HepG2 (cell line): ENCODE data around the gene KLF16. TPM values are rescaled to one million over a fixed set of nuclear protein-coding genes. Genes with fewer than 3 reads are reported as not detected.

Experiments
- AGO2 ChIP-seq: fragments of 200-400 bp; formaldehyde crosslinking; optimal IDR thresholded peaks from 2 replicates; pipeline ENCODE3; 2017; ENCODE audit warnings: mild to moderate bottlenecking, low read depth, low read length, moderate library complexity
- CBFB ChIP-seq: sonication (generic); formaldehyde crosslinking; IDR thresholded peaks from 2 replicates; pipeline ENCODE4 v1.4.0; 2020; ENCODE audit warnings: missing genetic modification reagents
- KDM3A ChIP-seq: IDR thresholded peaks from 2 replicates; pipeline ENCODE4 v1.6.1; 2018; ENCODE audit warnings: low read depth, missing compliant biosample characterization
- PAX8 ChIP-seq: sonication (generic); formaldehyde crosslinking; IDR thresholded peaks from 2 replicates; pipeline ENCODE4 v1.8.0; 2022; ENCODE audit warnings: mild to moderate bottlenecking, missing genetic modification reagents, borderline replicate concordance
- PLRG1 ChIP-seq: fragments of 450-650 bp; conservative IDR thresholded peaks from 2 replicates; pipeline ENCODE4 v1.6.1; 2016
- SCMH1 ChIP-seq: sonication (generic); formaldehyde crosslinking; IDR thresholded peaks from 2 replicates; pipeline ENCODE4 v1.9.0; 2021; ENCODE audit warnings: missing genetic modification reagents, mild to moderate bottlenecking, borderline replicate concordance
- ZBTB38 ChIP-seq: sonication (generic); formaldehyde crosslinking; IDR thresholded peaks from 2 replicates; pipeline ENCODE4 v1.5.1; 2020; ENCODE audit warnings: mild to moderate bottlenecking, missing genetic modification reagents
- ZNF605 ChIP-seq: sonication (generic); formaldehyde crosslinking; IDR thresholded peaks from 2 replicates; pipeline ENCODE4 v1.8.0; 2022; ENCODE audit warnings: mild to moderate bottlenecking, missing genetic modification reagents
- ZNF775 ChIP-seq: sonication (generic); formaldehyde crosslinking; IDR thresholded peaks from 2 replicates; pipeline ENCODE4 v1.4.0; 2020; ENCODE audit warnings: missing genetic modification reagents, mild to moderate bottlenecking, moderate library complexity, borderline replicate concordance
- ZNF792 ChIP-seq: IDR thresholded peaks from 2 replicates; pipeline ENCODE4 v1.6.1; 2016
- ZSCAN22 ChIP-seq: sonication (generic); formaldehyde crosslinking; IDR thresholded peaks from 2 replicates; pipeline ENCODE4 v1.4.0; 2020; ENCODE audit warnings: mild to moderate bottlenecking, missing genetic modification reagents
- polyA plus RNA-seq, 8 experiments: library from polyadenylated mRNA; depleted of rRNA in 3 of 8; stranded (reverse) in 7 of 8; unstranded in 1 of 8; fragments of >200 nt; fragmentation: Illumina TruSeq in 4 of 8; extraction: Trizol in 4 of 8; gene quantifications; 2 replicates each; pipeline versions ENCODE4 v1.2.1 to v1.2.3, GENCODE V29; 2011 to 2016; ENCODE audit warnings: low read depth in 4 of 8, missing spikeins in 1 of 8, mixed read lengths in 1 of 8; ENCODE audit not compliant: insufficient read depth in 1 of 8
- total RNA-seq, 5 experiments: library from RNA; depleted of rRNA; stranded (reverse); fragments of >200 nt; fragmentation: Illumina TruSeq; extraction: Trizol; gene quantifications; 2 replicates each; pipeline ENCODE4 v1.2.3, GENCODE V29; 2016; ENCODE audit warnings: low read depth in 1 of 5
- TF ChIP-seq, protein P1 (sequence below): sonication (generic); formaldehyde crosslinking; IDR thresholded peaks from 2 replicates; pipeline ENCODE4 v1.8.0; 2022; ENCODE audit warnings: mild to moderate bottlenecking, missing genetic modification reagents
- TF ChIP-seq, protein P2 (sequence below): IDR thresholded peaks from 2 replicates; pipeline ENCODE4 v1.6.1; 2016; ENCODE audit warnings: missing biosample characterization, missing genetic modification reagents, low read depth
- TF ChIP-seq, protein P3 (sequence below): IDR thresholded peaks from 2 replicates; pipeline ENCODE4 v1.6.1; 2016; ENCODE audit warnings: low read depth, control low read depth
- TF ChIP-seq, protein P4 (sequence below): sonication (generic); formaldehyde crosslinking; IDR thresholded peaks from 2 replicates; pipeline ENCODE4 v1.5.1; 2020; ENCODE audit warnings: missing genetic modification reagents, mild to moderate bottlenecking, borderline replicate concordance
- TF ChIP-seq, protein P5 (sequence below): sonication (generic); formaldehyde crosslinking; IDR thresholded peaks from 2 replicates; pipeline ENCODE4 v1.5.1; 2020; ENCODE audit warnings: missing genetic modification reagents, mild to moderate bottlenecking, borderline replicate concordance
- TF ChIP-seq, protein P6 (sequence below): fragments of 450-650 bp; IDR thresholded peaks from 2 replicates; pipeline ENCODE4 v1.6.1; 2017
- TF ChIP-seq, protein P7 (sequence below): sonication (generic); formaldehyde crosslinking; IDR thresholded peaks from 2 replicates; pipeline ENCODE4 v1.5.0; 2020; ENCODE audit warnings: missing genetic modification reagents

The KLF16 gene
- total and polyA plus RNA-seq, 2 of the 13 experiments (the other 11 are each of a cell fraction or from before 2014, with no cell fraction given): 3.5 to 6.7 TPM

DNA sequence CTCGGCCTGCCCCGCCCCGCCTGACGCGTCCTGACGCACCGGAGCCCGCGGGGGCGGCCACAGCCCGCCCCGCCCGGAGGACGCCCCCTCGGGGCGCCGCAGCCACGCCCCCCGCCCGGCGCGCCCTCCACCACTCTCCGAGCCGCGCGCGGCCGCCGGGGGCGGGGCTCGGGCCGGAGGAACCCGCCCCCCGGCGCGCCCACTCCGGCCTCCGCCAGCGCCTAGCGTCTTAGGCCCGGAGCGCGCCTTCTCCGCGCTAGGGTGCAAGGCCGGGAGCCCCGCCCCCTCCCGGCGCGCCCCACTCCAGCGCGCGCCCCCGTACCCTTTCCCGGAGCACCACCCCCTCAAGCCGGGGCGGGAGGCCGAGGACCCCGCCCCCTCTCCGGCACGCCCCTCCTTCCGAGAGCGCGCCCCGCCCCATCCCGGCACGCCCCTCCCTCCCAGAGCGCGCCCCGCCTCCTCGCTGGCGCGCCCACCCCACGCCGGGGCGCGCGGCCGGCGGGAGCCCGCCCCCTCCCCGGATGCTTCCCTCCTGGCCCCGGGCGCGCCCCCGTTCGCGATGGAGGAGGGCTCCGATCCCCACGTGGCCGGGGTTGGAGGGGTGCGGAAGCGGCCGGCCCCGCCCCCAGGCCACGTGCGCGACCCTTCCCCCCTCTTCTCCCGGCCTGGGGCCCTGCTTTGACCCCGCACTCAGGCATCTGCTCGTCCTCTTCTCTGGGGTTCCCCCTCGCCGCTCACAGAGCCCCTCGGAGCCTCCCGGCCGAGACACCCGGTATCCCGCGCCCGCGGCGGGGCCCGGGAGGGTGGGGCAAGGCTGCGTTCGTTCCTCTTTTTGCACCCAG, 480 bp upstream of the KLF16 start (continued):
- TF ChIP-seq ZSCAN22 (CRISPR knock-in tag) (peak; percentile 53; the same call in 1 of the 2 replicates), ZNF775 (CRISPR knock-in tag) (no peak), AGO2 (no peak), SCMH1 (CRISPR knock-in tag) (no peak), KDM3A (CRISPR knock-in tag) (no peak), ZBTB38 (no peak; the same call in 1 of the 2 replicates), ZNF605 (CRISPR knock-in tag) (peak; percentile 36; the same call in 1 of the 2 replicates), ZNF792 (CRISPR knock-in tag) (no peak), CBFB (CRISPR knock-in tag) (peak; percentile 64; the same call in 1 of the 2 replicates), PLRG1 (no peak), PAX8 (CRISPR knock-in tag) (peak; percentile 34; the same call in 1 of the 2 replicates)
- TF ChIP-seq, protein P1, sequence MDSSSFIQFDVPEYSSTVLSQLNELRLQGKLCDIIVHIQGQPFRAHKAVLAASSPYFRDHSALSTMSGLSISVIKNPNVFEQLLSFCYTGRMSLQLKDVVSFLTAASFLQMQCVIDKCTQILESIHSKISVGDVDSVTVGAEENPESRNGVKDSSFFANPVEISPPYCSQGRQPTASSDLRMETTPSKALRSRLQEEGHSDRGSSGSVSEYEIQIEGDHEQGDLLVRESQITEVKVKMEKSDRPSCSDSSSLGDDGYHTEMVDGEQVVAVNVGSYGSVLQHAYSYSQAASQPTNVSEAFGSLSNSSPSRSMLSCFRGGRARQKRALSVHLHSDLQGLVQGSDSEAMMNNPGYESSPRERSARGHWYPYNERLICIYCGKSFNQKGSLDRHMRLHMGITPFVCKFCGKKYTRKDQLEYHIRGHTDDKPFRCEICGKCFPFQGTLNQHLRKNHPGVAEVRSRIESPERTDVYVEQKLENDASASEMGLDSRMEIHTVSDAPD: no peak
- TF ChIP-seq, protein P2, sequence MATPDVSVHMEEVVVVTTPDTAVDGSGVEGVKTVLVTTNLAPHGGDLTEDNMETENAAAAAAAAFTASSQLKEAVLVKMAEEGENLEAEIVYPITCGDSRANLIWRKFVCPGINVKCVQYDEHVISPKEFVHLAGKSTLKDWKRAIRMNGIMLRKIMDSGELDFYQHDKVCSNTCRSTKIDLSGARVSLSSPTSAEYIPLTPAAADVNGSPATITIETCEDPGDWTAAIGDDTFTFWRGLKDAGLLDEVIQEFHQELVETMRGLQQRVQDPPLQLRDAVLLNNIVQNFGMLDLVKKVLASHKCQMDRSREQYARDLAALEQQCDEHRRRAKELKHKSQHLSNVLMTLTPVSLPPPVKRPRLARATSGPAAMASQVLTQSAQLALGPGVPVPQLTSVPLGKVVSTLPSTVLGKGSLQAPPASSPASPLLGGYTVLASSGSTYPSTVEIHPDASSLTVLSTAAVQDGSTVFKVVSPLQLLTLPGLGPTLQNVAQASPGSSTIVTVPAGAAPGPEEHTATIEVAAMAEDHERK (CRISPR knock-in tag): no peak
- TF ChIP-seq, protein P3, sequence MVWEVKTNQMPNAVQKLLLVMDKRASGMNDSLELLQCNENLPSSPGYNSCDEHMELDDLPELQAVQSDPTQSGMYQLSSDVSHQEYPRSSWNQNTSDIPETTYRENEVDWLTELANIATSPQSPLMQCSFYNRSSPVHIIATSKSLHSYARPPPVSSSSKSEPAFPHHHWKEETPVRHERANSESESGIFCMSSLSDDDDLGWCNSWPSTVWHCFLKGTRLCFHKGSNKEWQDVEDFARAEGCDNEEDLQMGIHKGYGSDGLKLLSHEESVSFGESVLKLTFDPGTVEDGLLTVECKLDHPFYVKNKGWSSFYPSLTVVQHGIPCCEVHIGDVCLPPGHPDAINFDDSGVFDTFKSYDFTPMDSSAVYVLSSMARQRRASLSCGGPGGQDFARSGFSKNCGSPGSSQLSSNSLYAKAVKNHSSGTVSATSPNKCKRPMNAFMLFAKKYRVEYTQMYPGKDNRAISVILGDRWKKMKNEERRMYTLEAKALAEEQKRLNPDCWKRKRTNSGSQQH (CRISPR knock-in tag): peak; percentile 30; the same call in 1 of the 2 replicates
- TF ChIP-seq, protein P4, sequence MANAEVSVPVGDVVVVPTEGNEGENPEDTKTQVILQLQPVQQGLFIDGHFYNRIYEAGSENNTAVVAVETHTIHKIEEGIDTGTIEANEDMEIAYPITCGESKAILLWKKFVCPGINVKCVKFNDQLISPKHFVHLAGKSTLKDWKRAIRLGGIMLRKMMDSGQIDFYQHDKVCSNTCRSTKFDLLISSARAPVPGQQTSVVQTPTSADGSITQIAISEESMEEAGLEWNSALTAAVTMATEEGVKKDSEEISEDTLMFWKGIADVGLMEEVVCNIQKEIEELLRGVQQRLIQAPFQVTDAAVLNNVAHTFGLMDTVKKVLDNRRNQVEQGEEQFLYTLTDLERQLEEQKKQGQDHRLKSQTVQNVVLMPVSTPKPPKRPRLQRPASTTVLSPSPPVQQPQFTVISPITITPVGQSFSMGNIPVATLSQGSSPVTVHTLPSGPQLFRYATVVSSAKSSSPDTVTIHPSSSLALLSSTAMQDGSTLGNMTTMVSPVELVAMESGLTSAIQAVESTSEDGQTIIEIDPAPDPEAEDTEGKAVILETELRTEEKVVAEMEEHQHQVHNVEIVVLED: peak; percentile 8; the same call in 1 of the 2 replicates
- TF ChIP-seq, protein P5, sequence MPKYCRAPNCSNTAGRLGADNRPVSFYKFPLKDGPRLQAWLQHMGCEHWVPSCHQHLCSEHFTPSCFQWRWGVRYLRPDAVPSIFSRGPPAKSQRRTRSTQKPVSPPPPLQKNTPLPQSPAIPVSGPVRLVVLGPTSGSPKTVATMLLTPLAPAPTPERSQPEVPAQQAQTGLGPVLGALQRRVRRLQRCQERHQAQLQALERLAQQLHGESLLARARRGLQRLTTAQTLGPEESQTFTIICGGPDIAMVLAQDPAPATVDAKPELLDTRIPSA (CRISPR knock-in tag): no peak
- TF ChIP-seq, protein P6, sequence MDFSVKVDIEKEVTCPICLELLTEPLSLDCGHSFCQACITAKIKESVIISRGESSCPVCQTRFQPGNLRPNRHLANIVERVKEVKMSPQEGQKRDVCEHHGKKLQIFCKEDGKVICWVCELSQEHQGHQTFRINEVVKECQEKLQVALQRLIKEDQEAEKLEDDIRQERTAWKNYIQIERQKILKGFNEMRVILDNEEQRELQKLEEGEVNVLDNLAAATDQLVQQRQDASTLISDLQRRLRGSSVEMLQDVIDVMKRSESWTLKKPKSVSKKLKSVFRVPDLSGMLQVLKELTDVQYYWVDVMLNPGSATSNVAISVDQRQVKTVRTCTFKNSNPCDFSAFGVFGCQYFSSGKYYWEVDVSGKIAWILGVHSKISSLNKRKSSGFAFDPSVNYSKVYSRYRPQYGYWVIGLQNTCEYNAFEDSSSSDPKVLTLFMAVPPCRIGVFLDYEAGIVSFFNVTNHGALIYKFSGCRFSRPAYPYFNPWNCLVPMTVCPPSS: no peak
- TF ChIP-seq, protein P7, sequence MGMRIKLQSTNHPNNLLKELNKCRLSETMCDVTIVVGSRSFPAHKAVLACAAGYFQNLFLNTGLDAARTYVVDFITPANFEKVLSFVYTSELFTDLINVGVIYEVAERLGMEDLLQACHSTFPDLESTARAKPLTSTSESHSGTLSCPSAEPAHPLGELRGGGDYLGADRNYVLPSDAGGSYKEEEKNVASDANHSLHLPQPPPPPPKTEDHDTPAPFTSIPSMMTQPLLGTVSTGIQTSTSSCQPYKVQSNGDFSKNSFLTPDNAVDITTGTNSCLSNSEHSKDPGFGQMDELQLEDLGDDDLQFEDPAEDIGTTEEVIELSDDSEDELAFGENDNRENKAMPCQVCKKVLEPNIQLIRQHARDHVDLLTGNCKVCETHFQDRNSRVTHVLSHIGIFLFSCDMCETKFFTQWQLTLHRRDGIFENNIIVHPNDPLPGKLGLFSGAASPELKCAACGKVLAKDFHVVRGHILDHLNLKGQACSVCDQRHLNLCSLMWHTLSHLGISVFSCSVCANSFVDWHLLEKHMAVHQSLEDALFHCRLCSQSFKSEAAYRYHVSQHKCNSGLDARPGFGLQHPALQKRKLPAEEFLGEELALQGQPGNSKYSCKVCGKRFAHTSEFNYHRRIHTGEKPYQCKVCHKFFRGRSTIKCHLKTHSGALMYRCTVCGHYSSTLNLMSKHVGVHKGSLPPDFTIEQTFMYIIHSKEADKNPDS (CRISPR knock-in tag): no peak
